B cell (primary cell): Measurements from ENCODE around the gene GRPEL1. TPM values are rescaled to one million over a fixed set of nuclear protein-coding genes. Genes with fewer than 3 reads are reported as not detected.

Experiments used
- ATAC-seq: fragments of 200-7000 bp; cut with Tn5 transposase; one replicate; pipeline ENCODE4 v1.10.0; 2021; ENCODE audit warnings: low read depth, mild to moderate bottlenecking, moderate number of reproducible peaks, moderate library complexity
- CTCF ChIA-PET: fragments of 350-600 bp; sonication (Branson Sonifier 250); formaldehyde crosslinking; loops from one replicate; lab custom pipeline; 2021; ENCODE audit warnings: antibody characterized with exemption, inconsistent platforms; lab: Charles Lee
- POLR2A ChIA-PET: fragments of 350-600 bp; sonication (Branson Sonifier 250); formaldehyde crosslinking; loops from one replicate; lab custom pipeline; 2021; ENCODE audit warnings: antibody characterized with exemption; lab: Charles Lee
- DNase-seq: peaks from one replicate; pipeline ENCODE4 v3.0.0; 2013
- H2AFZ ChIP-seq: 2 replicates; pipeline ENCODE4 v1.6.1; 2012; ENCODE audit warnings: mild to moderate bottlenecking, low read depth, low read length; ENCODE audit not compliant: insufficient read depth, poor library complexity, severe bottlenecking
- H3K27ac ChIP-seq, 2 donors: 1 replicate in 1 of 2; 2 replicates in 1 of 2; pipeline ENCODE4 v1.5.1; 2012 to 2013; ENCODE audit warnings: low read length in 2 of 2, mild to moderate bottlenecking in 2 of 2, moderate library complexity in 1 of 2
- H3K27me3 ChIP-seq, 4 experiments: fragments of 200-600 bp in 1 of 4; sonication (generic) in 1 of 4; replicated peaks in 1 of 4; 1 replicate in 2 of 4; 2 replicates in 2 of 4; pipeline versions ENCODE4 v1.6.1 to v1.7.0; 2013 to 2016; ENCODE audit warnings: low read length in 3 of 4, mild to moderate bottlenecking in 2 of 4, mixed read lengths in 1 of 4, moderate library complexity in 1 of 4; ENCODE audit not compliant: insufficient read depth in 4 of 4, control insufficient read depth in 3 of 4; ENCODE audit errors: control extremely low read depth in 1 of 4
- H3K36me3 ChIP-seq, 2 experiments: replicated peaks in 1 of 2; 1 replicate in 1 of 2; 2 replicates in 1 of 2; pipeline versions ENCODE4 v1.6.1 to v1.7.1; 2013; ENCODE audit warnings: low read length in 1 of 2; ENCODE audit not compliant: insufficient read depth in 2 of 2, control insufficient read depth in 1 of 2; ENCODE audit errors: control extremely low read depth in 1 of 2, extremely low read depth in 1 of 2
- H3K4me1 ChIP-seq, 2 donors: fragments of 200-600 bp in 1 of 2; sonication (generic) in 1 of 2; 1 replicate in 1 of 2; 2 replicates in 1 of 2; pipeline versions ENCODE4 v1.5.1 to v1.6.1; 2013 to 2017; ENCODE audit warnings: low read length in 2 of 2; ENCODE audit not compliant: control insufficient read depth in 2 of 2, insufficient read depth in 2 of 2
- H3K4me2 ChIP-seq: replicated peaks from 2 replicates; pipeline ENCODE3; 2012; ENCODE audit warnings: mild to moderate bottlenecking, low read depth, low read length; ENCODE audit not compliant: poor library complexity, severe bottlenecking
- H3K4me3 ChIP-seq, 5 experiments: fragments of 200-600 bp in 1 of 5; sonication (generic) in 1 of 5; 1 replicate in 3 of 5; 2 replicates in 2 of 5; pipeline versions ENCODE4 v1.5.1 to v1.7.0; 2011 to 2016; ENCODE audit warnings: low read length in 4 of 5, mild to moderate bottlenecking in 4 of 5, low read depth in 2 of 5, control low read depth in 1 of 5, moderate library complexity in 1 of 5; ENCODE audit not compliant: insufficient read depth in 1 of 5; ENCODE audit errors: control extremely low read depth in 1 of 5, extremely low read depth in 1 of 5
- H3K79me2 ChIP-seq: fragments of 200-600 bp; sonication (generic); one replicate; pipeline ENCODE4 v1.6.0; 2016; ENCODE audit warnings: low read length; ENCODE audit not compliant: control insufficient read depth, insufficient read depth
- H3K9ac ChIP-seq: fragments of 200-600 bp; sonication (generic); 2 replicates; pipeline ENCODE4 v1.6.1; 2017; ENCODE audit warnings: mild to moderate bottlenecking, low read length, moderate library complexity
- H3K9me3 ChIP-seq, 3 donors: one replicate each; pipeline versions ENCODE4 v1.6.1 to v1.7.1; 2013; ENCODE audit warnings: low read length in 2 of 3; ENCODE audit not compliant: control insufficient read depth in 2 of 3, insufficient read depth in 1 of 3; ENCODE audit errors: control extremely low read depth in 1 of 3
- H4K20me1 ChIP-seq: 2 replicates; pipeline ENCODE4 v1.6.0; 2012; ENCODE audit warnings: mild to moderate bottlenecking, low read length; ENCODE audit not compliant: insufficient read depth, control insufficient read depth, poor library complexity, severe bottlenecking
- H3K27ac Mint-ChIP-seq: one replicate; pipeline ENCODE4 v1.8.0; 2021; ENCODE audit warnings: mixed read lengths
- H3K27me3 Mint-ChIP-seq: one replicate; pipeline ENCODE4 v1.8.0; 2021; ENCODE audit warnings: mixed read lengths
- H3K4me1 Mint-ChIP-seq: one replicate; pipeline ENCODE4 v1.8.0; 2021; ENCODE audit warnings: mixed read lengths
- H3K4me3 Mint-ChIP-seq: one replicate; pipeline ENCODE4 v1.8.0; 2021; ENCODE audit warnings: mixed read lengths
- H3K9me3 Mint-ChIP-seq: one replicate; pipeline ENCODE4 v1.8.0; 2022; ENCODE audit warnings: mixed read lengths; ENCODE audit not compliant: insufficient read depth
- EZH2 ChIP-seq: IDR thresholded peaks from 2 replicates; pipeline ENCODE4 v1.6.1; 2012; ENCODE audit warnings: borderline replicate concordance, low read depth, mild to moderate bottlenecking, moderate library complexity, low read length; ENCODE audit not compliant: insufficient read depth, poor library complexity, severe bottlenecking
- WGBS: methylation state at CpG from one replicate; pipeline ENCODE4 v1.1.5; 2013; ENCODE audit warnings: missing lambda C conversion rate; ENCODE audit not compliant: insufficient coverage; 5-methylcytosine and 5-hydroxymethylcytosine counted together
- intact Hi-C: fragments of 100-400 bp; cut with micrococcal nuclease; formaldehyde crosslinking; loops from one replicate; pipeline ENCODE4 v1.10.0; 2022
- polyA plus RNA-seq: library from polyadenylated mRNA; depleted of rRNA; stranded (reverse); fragments of >200 nt; gene quantifications from 2 replicates; pipeline ENCODE4 v1.2.3, GENCODE V29; 2012
- total RNA-seq, 2 donors: library from RNA; stranded (reverse); fragments of 120-200 nt in 1 of 2; gene quantifications; 1 replicate in 1 of 2; 2 replicates in 1 of 2; pipeline versions ENCODE4 v1.2.3 to v1.2.4, GENCODE V29; 2013 to 2022
- TF ChIP-seq, protein P1 (sequence below): fragments of 200-600 bp; IDR thresholded peaks from one replicate; pipeline ENCODE4 v1.8.0; 2022; ENCODE audit warnings: antibody characterized with exemption, mild to moderate bottlenecking

GRPEL1 gene
- total and polyA plus RNA-seq, 2 donors (not counting 1 experiment from before 2014, with no cell fraction given): 15.0 to 26.0 TPM

DNA sequence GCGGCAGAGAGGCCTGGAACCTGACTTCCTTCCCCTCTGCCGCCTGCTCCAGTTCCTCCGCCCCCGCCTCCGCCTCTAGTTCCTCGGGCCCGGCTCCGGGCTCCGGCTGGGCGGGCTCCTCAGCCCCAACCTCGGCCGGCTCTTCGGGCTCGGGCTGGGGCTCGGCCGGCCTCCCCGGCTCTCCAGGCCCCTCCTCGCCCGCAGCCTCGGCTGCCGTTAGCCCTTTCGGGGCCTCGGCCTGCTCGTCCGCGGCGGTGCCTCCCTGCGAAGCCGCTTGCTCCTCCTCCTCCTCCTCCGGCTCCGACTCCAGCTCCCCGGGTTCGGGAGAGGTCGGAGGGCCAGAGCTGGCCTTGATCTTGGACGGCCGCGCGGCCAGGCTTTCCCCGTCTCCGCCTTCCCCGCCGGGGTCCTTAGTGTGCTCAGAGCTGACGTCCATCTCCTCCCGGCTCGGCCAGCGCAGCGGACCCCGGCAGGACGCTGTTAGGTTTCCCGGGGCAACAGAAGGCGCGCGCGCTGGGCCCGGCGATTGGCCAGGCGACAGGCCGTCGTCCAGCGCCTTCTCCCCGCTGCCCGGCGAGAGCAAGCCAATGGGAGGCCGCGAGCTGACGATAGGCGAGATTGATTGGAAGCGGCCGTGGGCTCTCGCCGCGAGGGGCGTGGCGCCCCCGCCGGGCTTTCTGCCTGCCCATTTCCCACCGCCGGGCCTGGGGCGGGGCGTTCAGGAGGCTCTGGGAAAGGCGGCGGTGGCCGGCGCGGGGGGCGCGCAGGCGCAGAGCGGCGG lies 25.2 kb downstream of the GRPEL1 start:
- peak overlapping the region in 1 of 2 donors; percentile 26 for H3K27ac ChIP-seq
- peaks cover 49% of the 10 kb centered on the region for H3K4me1 Mint-ChIP-seq
- intact Hi-C loops: loop anchor here (1.0 to 2.0 kb wide), 8 partner anchors 26 to 368 kb away; partner anchors contain the start of genes GRPEL1, KIAA0232 and TBC1D14

More for the DNA sequence above, 25.2 kb downstream of the GRPEL1 start:
- Histone ChIP-seq H4K20me1 (peaks cover 43% of the 10 kb centered on the region), H3K4me3 (peak overlapping the region; percentile 51 to 86 (median 76)), H3K36me3 (peaks cover 0 to 1% of the 10 kb centered on the region in 2 experiments), H3K9ac (peak overlapping the region; percentile 81), H3K9me3 (no peaks in the 10 kb centered on the region), H3K27me3 (no peaks in the 10 kb centered on the region), H3K4me2 (peak overlapping the region; percentile 100), H3K79me2 (peaks cover 42% of the 10 kb centered on the region), H3K4me1 (peaks cover 31 to 46% of the 10 kb centered on the region in 2 donors), H2AFZ (peak overlapping the region; percentile 94)
- ATAC-seq (peak; percentile 87), DNase-seq (peak; percentile 95)
- TF ChIP-seq EZH2: no peak
- TF ChIP-seq, protein P1, sequence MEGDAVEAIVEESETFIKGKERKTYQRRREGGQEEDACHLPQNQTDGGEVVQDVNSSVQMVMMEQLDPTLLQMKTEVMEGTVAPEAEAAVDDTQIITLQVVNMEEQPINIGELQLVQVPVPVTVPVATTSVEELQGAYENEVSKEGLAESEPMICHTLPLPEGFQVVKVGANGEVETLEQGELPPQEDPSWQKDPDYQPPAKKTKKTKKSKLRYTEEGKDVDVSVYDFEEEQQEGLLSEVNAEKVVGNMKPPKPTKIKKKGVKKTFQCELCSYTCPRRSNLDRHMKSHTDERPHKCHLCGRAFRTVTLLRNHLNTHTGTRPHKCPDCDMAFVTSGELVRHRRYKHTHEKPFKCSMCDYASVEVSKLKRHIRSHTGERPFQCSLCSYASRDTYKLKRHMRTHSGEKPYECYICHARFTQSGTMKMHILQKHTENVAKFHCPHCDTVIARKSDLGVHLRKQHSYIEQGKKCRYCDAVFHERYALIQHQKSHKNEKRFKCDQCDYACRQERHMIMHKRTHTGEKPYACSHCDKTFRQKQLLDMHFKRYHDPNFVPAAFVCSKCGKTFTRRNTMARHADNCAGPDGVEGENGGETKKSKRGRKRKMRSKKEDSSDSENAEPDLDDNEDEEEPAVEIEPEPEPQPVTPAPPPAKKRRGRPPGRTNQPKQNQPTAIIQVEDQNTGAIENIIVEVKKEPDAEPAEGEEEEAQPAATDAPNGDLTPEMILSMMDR: peak; percentile 27
- no peaks in the 10 kb centered on the region for H3K27me3 Mint-ChIP-seq
- H3K4me3 Mint-ChIP-seq: peak overlapping the region; percentile 97
- peak overlapping the region; percentile 92 for H3K27ac Mint-ChIP-seq
- under 1% methylated on average over 90 of the region's 90 CpGs for WGBS
- POLR2A ChIA-PET: interaction anchor here (0.6 to 4.6 kb wide), 8 partner anchors 11 to 402 kb away, joined by 3 to 36 read pairs (median 5); partner anchors contain the start of genes GRPEL1, MRFAP1 and TBC1D14
- H3K9me3 Mint-ChIP-seq: no peaks in the 10 kb centered on the region
- CTCF ChIA-PET: interaction anchor here (1.0 to 9.5 kb wide), 15 partner anchors 8 to 370 kb away, joined by 3 to 164 read pairs (median 6); partner anchors contain the start of genes GRPEL1 and TBC1D14
